Neural cell (in vitro differentiated cells): ENCODE results near the gene SLC37A1. TPM values are rescaled to one million over a fixed set of nuclear protein-coding genes. Genes with fewer than 3 reads are reported as not detected.

Experiments used
- H2AFZ ChIP-seq: fragments of 200-600, 300-800 bp; sonication (generic), shearing (Covaris generic); 2 replicates; pipeline ENCODE4 v1.6.0; 2014; ENCODE audit warnings: low read depth, mild to moderate bottlenecking, antibody characterized with exemption, low read length, moderate library complexity
- H3F3A ChIP-seq: fragments of 200-600 bp; shearing (Covaris generic); 2 replicates; pipeline ENCODE4 v1.6.1; 2016; ENCODE audit warnings: mild to moderate bottlenecking, moderate library complexity, mixed read lengths, antibody characterized with exemption, low read length; ENCODE audit not compliant: insufficient read depth, poor library complexity, severe bottlenecking
- H3K27ac ChIP-seq: fragments of 200-600, 300-800 bp; sonication (generic), shearing (Covaris generic); 2 replicates; pipeline ENCODE4 v1.5.1; 2014; ENCODE audit warnings: mild to moderate bottlenecking, low read length, moderate library complexity
- H3K27me3 ChIP-seq: fragments of 300-800, 200-600 bp; sonication (generic), shearing (Covaris generic); 2 replicates; pipeline ENCODE4 v1.6.0; 2014; ENCODE audit warnings: mild to moderate bottlenecking, low read depth, low read length, moderate library complexity; ENCODE audit not compliant: insufficient read depth
- H3K36me3 ChIP-seq: fragments of 300-800, 200-600 bp; sonication (generic), shearing (Covaris generic); 2 replicates; pipeline ENCODE4 v1.5.1; 2014; ENCODE audit warnings: mild to moderate bottlenecking, antibody characterized with exemption, low read length, moderate library complexity; ENCODE audit not compliant: insufficient read depth
- H3K4me2 ChIP-seq: fragments of 300-800, 200-600 bp; sonication (generic), shearing (Covaris generic); 2 replicates; pipeline ENCODE4 v1.6.0; 2014; ENCODE audit warnings: mild to moderate bottlenecking, low read length
- H3K4me3 ChIP-seq: fragments of 300-800, 200-600 bp; sonication (generic), shearing (Covaris generic); 2 replicates; pipeline ENCODE4 v1.5.1; 2014; ENCODE audit warnings: mild to moderate bottlenecking, low read length, moderate library complexity
- H3K79me2 ChIP-seq: fragments of 200-600 bp; shearing (Covaris generic); replicated peaks from 2 replicates; pipeline ENCODE4 v1.6.0; 2014; ENCODE audit warnings: mild to moderate bottlenecking, low read length, moderate library complexity; ENCODE audit not compliant: insufficient read depth
- H3K9ac ChIP-seq: fragments of 300-800, 200-600 bp; sonication (generic), shearing (Covaris generic); 2 replicates; pipeline ENCODE4 v1.6.1; 2016; ENCODE audit warnings: mild to moderate bottlenecking, low read length, mixed read lengths
- H3K9me2 ChIP-seq: fragments of 200-600 bp; shearing (Covaris generic); 2 replicates; pipeline ENCODE4 v1.6.1; 2016; ENCODE audit warnings: mild to moderate bottlenecking, low read length, mixed read lengths; ENCODE audit not compliant: insufficient read depth
- H3K9me3 ChIP-seq: fragments of 200-600, 300-800 bp; sonication (generic), shearing (Covaris generic); 2 replicates; pipeline ENCODE4 v1.6.1; 2016; ENCODE audit warnings: mild to moderate bottlenecking, mixed run types, low read length, moderate library complexity, mixed read lengths
- H4K20me1 ChIP-seq: fragments of 200-600 bp; shearing (Covaris generic); 2 replicates; pipeline ENCODE4 v1.6.1; 2016; ENCODE audit warnings: mild to moderate bottlenecking, mixed run types; ENCODE audit not compliant: insufficient read depth
- CTCF ChIP-seq: fragments of 450-650 bp; IDR thresholded peaks from 2 replicates; pipeline ENCODE4 v1.5.1; 2014; ENCODE audit warnings: antibody characterized with exemption, mild to moderate bottlenecking, moderate library complexity; ENCODE audit not compliant: poor library complexity, severe bottlenecking
- EP300 ChIP-seq: fragments of 450-650 bp; conservative IDR thresholded peaks from 2 replicates; pipeline ENCODE4 v1.6.1; 2014; ENCODE audit warnings: antibody characterized with exemption, mild to moderate bottlenecking, moderate library complexity; ENCODE audit not compliant: poor library complexity, severe bottlenecking
- EZH2 ChIP-seq: fragments of 200-600, 300-800 bp; shearing (Covaris generic), sonication (generic); IDR thresholded peaks from 2 replicates; pipeline ENCODE4 v1.6.1; 2014; ENCODE audit warnings: antibody characterized with exemption, low read length, borderline replicate concordance, mild to moderate bottlenecking; ENCODE audit not compliant: insufficient read depth, poor library complexity, severe bottlenecking
- MXI1 ChIP-seq: fragments of 450-650 bp; conservative IDR thresholded peaks from 2 replicates; pipeline ENCODE4 v1.6.1; 2014; ENCODE audit warnings: antibody characterized with exemption, mild to moderate bottlenecking; ENCODE audit not compliant: poor library complexity, severe bottlenecking
- POLR2AphosphoS5 ChIP-seq: IDR thresholded peaks from 2 replicates; pipeline ENCODE4 v1.6.1; 2012
- RAD21 ChIP-seq: fragments of 450-650 bp; conservative IDR thresholded peaks from 2 replicates; pipeline ENCODE4 v1.6.1; 2014; ENCODE audit warnings: antibody characterized with exemption, mild to moderate bottlenecking, moderate library complexity
- REST ChIP-seq: IDR thresholded peaks from 2 replicates; pipeline ENCODE4 v1.6.1; 2012; ENCODE audit warnings: borderline replicate concordance
- SMC3 ChIP-seq: fragments of 450-650 bp; conservative IDR thresholded peaks from 2 replicates; pipeline ENCODE4 v1.6.1; 2014; ENCODE audit warnings: antibody characterized with exemption, mild to moderate bottlenecking, moderate library complexity; ENCODE audit not compliant: poor library complexity
- TAF1 ChIP-seq: IDR thresholded peaks from 2 replicates; pipeline ENCODE4 v1.6.1; 2012; ENCODE audit warnings: low read depth
- polyA plus RNA-seq: library from polyadenylated mRNA; depleted of rRNA; stranded (reverse); fragments of >200 nt; gene quantifications from 2 replicates; pipeline ENCODE4 v1.2.3, GENCODE V29; 2014

The SLC37A1 gene
- polyA plus RNA-seq, 1 donor from 2014 or later = 60.7 TPM

GRCh38 chr21:42496120-42496838 lies 17.4 kb upstream of the SLC37A1 start, which contains the start of gene RSPH1:
Gene RSPH1 (minus strand): TSS chr21:42496224. CDS start chr21:42496186, 38 bp downstream.
- H3K4me3 ChIP-seq = peak within 1 kb of the TSS; percentile 84
- no peaks in the 10 kb centered on the region for H3F3A ChIP-seq
- H3K27ac ChIP-seq = peak within 1 kb of the TSS; percentile 86
- peak within 1 kb of the TSS; percentile 77 for H3K4me2 ChIP-seq
- no peaks in the 10 kb centered on the region for H3K79me2 ChIP-seq
- H3K36me3 ChIP-seq = no peaks in the 10 kb centered on the region
- H3K27me3 ChIP-seq = no peaks in the 10 kb centered on the region
- TF ChIP-seq EP300 = peak; percentile 62
- peak; percentile 80 for TF ChIP-seq SMC3
- TF ChIP-seq MXI1 = peak; percentile 98
- peak; percentile 87 for TF ChIP-seq POLR2AphosphoS5
- peak; percentile 72 for TF ChIP-seq TAF1
- TF ChIP-seq CTCF = peak; percentile 77
- TF ChIP-seq EZH2 = no peak
- TF ChIP-seq RAD21 = peak; percentile 76
- peak; percentile 15 for TF ChIP-seq REST
- H2AFZ ChIP-seq = peak within 1 kb of the TSS; percentile 69
- H4K20me1 ChIP-seq = no peaks in the 10 kb centered on the region
- peak within 1 kb of the TSS; percentile 86 for H3K9ac ChIP-seq
- H3K9me2 ChIP-seq = no peaks in the 10 kb centered on the region
- H3K9me3 ChIP-seq = no peaks in the 10 kb centered on the region

DNA sequence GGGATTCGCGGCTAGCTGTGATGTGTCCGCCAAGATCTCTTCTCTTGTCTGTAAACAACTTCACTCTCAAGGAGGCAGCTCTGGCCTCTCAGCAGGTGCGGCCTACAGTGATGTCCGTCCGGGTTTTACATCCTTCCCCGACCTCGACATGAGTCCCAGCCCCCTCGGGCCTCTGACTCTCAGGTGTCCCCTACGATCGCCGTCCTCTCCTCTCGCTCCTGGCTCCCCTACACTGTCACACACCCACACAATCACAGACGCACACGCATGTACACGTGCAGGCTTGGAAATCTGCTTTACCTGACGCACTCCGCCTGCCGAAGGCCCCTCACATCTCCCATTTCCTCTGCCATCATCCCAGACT lies 16.8 kb upstream of the SLC37A1 start:
- Histone ChIP-seq H4K20me1 (no peaks in the 10 kb centered on the region), H3K27ac (peak overlapping the region; percentile 86), H3K9ac (peak overlapping the region; percentile 86), H3K4me2 (peak overlapping the region; percentile 77), H3K9me3 (no peaks in the 10 kb centered on the region), H2AFZ (peak overlapping the region; percentile 69), H3F3A (no peaks in the 10 kb centered on the region), H3K36me3 (no peaks in the 10 kb centered on the region), H3K79me2 (no peaks in the 10 kb centered on the region), H3K9me2 (no peaks in the 10 kb centered on the region), H3K27me3 (no peaks in the 10 kb centered on the region), H3K4me3 (peak overlapping the region; percentile 84)
- TF ChIP-seq MXI1 (peak; percentile 37), RAD21 (no peak), EP300 (no peak), SMC3 (no peak), EZH2 (no peak)
